T-helper 1 cell (primary cell): ENCODE data around the gene TACC3.

Source experiments
- DNase-seq, 5 donors: peaks; one replicate each; pipeline ENCODE4 v3.0.0-alpha.2; 2012 to 2020

TACC3 gene

GRCh38 chr4:1793940-1794808, 72.9 kb downstream of the TACC3 start:
- DNase-seq: no peak
